Measurements from ENCODE around the gene CARMIL1. TPM values are rescaled to one million over a fixed set of nuclear protein-coding genes. Genes with fewer than 3 reads are reported as not detected.
A peak's percentile ranks its signal among the peaks of the same experiment; 100 is the strongest.

The CARMIL1 gene
- total RNA-seq, 1 donor from 2014 or later, result 14.5 TPM

DNA sequence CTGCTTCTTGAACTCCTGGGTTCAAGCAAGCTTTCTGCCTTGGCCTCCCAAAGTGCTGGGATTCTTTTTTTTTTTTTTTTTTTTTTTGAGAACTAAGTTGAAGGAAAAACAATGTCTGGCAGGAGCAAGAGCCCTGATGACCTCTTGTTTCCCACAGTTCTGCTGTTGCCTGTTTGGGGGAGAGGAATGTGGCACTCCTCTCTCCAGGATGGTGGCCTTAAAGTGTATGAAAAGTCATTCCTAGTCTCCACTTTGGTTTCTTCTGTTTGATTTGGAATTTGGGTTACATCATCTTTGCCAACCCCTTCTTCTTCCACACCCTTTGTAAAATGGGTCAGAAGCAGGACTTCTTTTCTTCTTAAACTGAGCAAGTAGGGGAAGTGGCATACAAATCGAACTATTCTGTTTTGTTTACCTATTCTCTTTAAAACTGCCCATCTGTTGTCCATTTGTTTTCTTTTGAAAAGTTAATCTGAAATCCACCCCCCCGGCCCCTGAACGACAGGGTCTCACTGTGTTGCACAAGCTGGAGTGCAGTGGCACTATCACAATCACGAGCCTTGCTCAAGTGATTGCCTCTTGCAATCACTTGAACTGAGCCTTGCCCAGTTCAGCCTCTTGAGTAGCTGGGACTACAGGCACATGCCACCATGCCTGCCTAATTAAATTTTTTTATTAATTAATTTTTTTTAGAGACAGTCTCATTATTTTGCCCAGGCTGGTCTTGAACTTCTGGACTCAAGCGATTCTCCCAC, 11.3 kb downstream of the CARMIL1 start:
- Mint-ChIP-seq H3K4me3 (ENCODE audit: unreplicated experiment) (no peak overlapping the region), H3K27ac (ENCODE audit: unreplicated experiment) (no peak overlapping the region), H3K9me3 (ENCODE audit: low read depth) (no peaks in the 10 kb centered on the region), H3K27me3 (ENCODE audit: low read depth) (no peaks in the 10 kb centered on the region), H3K36me3 (ENCODE audit: low read depth) (peaks cover 2% of the 10 kb centered on the region), H3K4me1 (ENCODE audit: low read depth) (peaks cover 14% of the 10 kb centered on the region)
- no peak for DNase-seq (ENCODE audit: low spot score)
- TF ChIP-seq, protein P1, sequence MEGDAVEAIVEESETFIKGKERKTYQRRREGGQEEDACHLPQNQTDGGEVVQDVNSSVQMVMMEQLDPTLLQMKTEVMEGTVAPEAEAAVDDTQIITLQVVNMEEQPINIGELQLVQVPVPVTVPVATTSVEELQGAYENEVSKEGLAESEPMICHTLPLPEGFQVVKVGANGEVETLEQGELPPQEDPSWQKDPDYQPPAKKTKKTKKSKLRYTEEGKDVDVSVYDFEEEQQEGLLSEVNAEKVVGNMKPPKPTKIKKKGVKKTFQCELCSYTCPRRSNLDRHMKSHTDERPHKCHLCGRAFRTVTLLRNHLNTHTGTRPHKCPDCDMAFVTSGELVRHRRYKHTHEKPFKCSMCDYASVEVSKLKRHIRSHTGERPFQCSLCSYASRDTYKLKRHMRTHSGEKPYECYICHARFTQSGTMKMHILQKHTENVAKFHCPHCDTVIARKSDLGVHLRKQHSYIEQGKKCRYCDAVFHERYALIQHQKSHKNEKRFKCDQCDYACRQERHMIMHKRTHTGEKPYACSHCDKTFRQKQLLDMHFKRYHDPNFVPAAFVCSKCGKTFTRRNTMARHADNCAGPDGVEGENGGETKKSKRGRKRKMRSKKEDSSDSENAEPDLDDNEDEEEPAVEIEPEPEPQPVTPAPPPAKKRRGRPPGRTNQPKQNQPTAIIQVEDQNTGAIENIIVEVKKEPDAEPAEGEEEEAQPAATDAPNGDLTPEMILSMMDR (IDR thresholded peaks at IDR 0.05), result no peak

DNA sequence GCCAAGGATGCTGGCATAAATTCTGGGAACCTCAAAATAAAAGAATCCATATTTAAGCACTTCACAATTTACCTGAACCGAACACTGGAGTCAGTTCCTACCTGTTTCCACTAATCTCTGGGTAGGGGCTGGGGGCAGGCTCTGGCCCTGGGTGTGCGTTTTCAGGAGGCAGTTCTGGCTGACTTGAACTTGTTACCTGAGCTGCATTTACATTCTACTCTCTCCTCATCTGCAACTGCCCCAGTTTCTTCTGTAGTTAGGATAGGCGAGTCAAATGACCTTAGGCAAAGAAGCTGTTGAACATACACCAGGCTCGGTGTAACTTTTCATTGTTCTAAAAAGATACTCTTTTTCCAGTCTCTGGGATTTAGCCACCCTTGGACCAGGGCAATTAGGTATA, 13.2 kb downstream of the CARMIL1 start:
- Mint-ChIP-seq H3K27ac (ENCODE audit: unreplicated experiment) (no peak overlapping the region), H3K4me3 (ENCODE audit: unreplicated experiment) (no peak overlapping the region), H3K9me3 (ENCODE audit: low read depth) (no peaks in the 10 kb centered on the region), H3K36me3 (ENCODE audit: low read depth) (no peaks in the 10 kb centered on the region), H3K4me1 (ENCODE audit: low read depth) (peaks cover 33% of the 10 kb centered on the region), H3K27me3 (ENCODE audit: low read depth) (no peaks in the 10 kb centered on the region)
- DNase-seq (ENCODE audit: low spot score), result no peak
- TF ChIP-seq, protein P1 (IDR thresholded peaks at IDR 0.05), result no peak

DNA sequence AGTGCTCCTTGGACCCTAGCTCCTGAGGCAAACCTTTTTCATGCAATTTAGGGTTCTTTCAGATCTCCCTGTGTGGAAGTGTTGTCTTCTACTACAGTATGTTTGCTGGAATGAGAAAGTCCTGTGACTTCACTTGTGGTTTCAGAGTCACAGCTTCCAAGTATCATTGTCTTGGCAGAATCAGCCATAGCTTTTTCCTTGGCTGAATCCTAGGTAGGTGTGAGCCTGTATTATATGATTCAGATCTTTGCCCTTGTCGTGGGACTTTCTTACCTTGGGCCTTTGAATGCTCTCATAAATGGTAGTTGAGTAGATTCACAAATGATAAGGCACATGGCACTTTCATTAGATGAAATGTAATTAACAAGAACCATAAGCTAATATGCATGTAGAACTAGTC, 16.5 kb downstream of the CARMIL1 start:
- H3K4me3 Mint-ChIP-seq (ENCODE audit: unreplicated experiment), result no peak overlapping the region
- no peak for DNase-seq (ENCODE audit: low spot score)
- H3K36me3 Mint-ChIP-seq (ENCODE audit: low read depth), result no peaks in the 10 kb centered on the region
- H3K27ac Mint-ChIP-seq (ENCODE audit: unreplicated experiment), result no peak overlapping the region
- H3K9me3 Mint-ChIP-seq (ENCODE audit: low read depth), result no peaks in the 10 kb centered on the region
- TF ChIP-seq, protein P1 (IDR thresholded peaks at IDR 0.05), result no peak
- H3K27me3 Mint-ChIP-seq (ENCODE audit: low read depth), result no peaks in the 10 kb centered on the region
- H3K4me1 Mint-ChIP-seq (ENCODE audit: low read depth), result peaks cover 42% of the 10 kb centered on the region

DNA sequence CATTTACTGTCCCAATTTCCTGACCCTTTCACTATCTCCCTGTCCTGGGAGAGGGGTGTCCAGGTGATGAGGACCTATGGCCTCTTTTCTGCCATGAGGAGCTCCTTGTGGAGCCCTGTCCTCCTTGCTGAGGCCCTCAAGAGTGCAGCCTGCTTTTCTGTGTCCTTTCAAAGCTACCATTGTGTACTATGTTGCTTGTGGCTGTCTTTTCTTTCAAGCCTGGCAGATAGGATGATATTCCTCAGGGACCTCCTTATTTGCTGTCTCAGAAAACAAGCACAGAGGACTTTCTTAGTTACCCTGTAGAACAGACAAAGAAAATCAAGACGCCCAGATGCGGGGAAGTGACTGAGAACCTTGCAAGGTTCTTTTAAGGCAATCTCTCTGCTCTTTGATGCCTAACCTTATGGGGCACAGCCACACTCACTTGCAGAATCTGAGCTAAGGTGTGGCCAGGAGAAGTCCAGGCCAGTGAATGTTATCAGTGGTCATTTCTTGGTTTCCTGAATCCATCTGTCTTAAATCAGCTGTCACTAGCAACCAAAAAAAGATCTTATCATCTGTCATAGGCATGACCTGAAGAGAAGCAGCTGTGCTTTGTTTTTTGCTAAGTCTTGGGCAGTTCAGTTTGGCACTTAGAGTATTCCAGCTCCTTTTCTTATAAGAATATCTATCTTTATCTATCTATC, 17.2 kb downstream of the CARMIL1 start:
- no peaks in the 10 kb centered on the region for H3K27me3 Mint-ChIP-seq (ENCODE audit: low read depth)
- peaks cover 44% of the 10 kb centered on the region for H3K4me1 Mint-ChIP-seq (ENCODE audit: low read depth)
- H3K27ac Mint-ChIP-seq (ENCODE audit: unreplicated experiment), result peak overlapping the region; percentile 88

GRCh38 chr6:25297039-25297441, 17.9 kb downstream of the CARMIL1 start:
- peak overlapping the region; percentile 88 for H3K27ac Mint-ChIP-seq (ENCODE audit: unreplicated experiment)
- H3K9me3 Mint-ChIP-seq (ENCODE audit: low read depth), result no peaks in the 10 kb centered on the region
- H3K36me3 Mint-ChIP-seq (ENCODE audit: low read depth), result no peaks in the 10 kb centered on the region
- TF ChIP-seq, protein P1 (IDR thresholded peaks at IDR 0.05), result no peak
- H3K4me1 Mint-ChIP-seq (ENCODE audit: low read depth), result peaks cover 51% of the 10 kb centered on the region
- H3K27me3 Mint-ChIP-seq (ENCODE audit: low read depth), result no peaks in the 10 kb centered on the region
- no peak overlapping the region for H3K4me3 Mint-ChIP-seq (ENCODE audit: unreplicated experiment)
- no peak for DNase-seq (ENCODE audit: low spot score)

More for the DNA sequence above, 17.2 kb downstream of the CARMIL1 start:
- no peak overlapping the region for H3K4me3 Mint-ChIP-seq (ENCODE audit: unreplicated experiment)
- H3K9me3 Mint-ChIP-seq (ENCODE audit: low read depth), result no peaks in the 10 kb centered on the region
- H3K36me3 Mint-ChIP-seq (ENCODE audit: low read depth), result no peaks in the 10 kb centered on the region
- DNase-seq (ENCODE audit: low spot score), result no peak
- TF ChIP-seq, protein P1 (IDR thresholded peaks at IDR 0.05), result no peak

All from chondrocyte (in vitro differentiated cells).